Endothelial cell of umbilical vein (primary cell): ENCODE data around the gene PLEKHF1. TPM values are rescaled to one million over a fixed set of nuclear protein-coding genes. Genes with fewer than 3 reads are reported as not detected.

Experiments
- BruUV-seq: library from RNA; stranded (reverse); fragments of 400-500 nt; replicated peaks from 2 replicates; lab custom pipeline; 2021; lab: Mats Ljungman, UMichigan
- CTCF ChIA-PET: fragments of 300-600, 350-600 bp; sonication (Branson Sonifier 250); formaldehyde crosslinking; loops from one replicate; lab custom pipeline; 2021; ENCODE audit warnings: antibody characterized with exemption, inconsistent platforms; lab: Charles Lee
- POLR2A ChIA-PET: fragments of 300-600, 350-600 bp; sonication (Branson Sonifier 250); formaldehyde crosslinking; loops from one replicate; lab custom pipeline; 2021; ENCODE audit warnings: antibody characterized with exemption, inconsistent platforms; lab: Charles Lee
- DNase-seq: peaks from one replicate; pipeline ENCODE4 v3.0.0-alpha.2; 2011; ENCODE audit warnings: low read depth, low spot score
- FAIRE-seq: peaks from 2 replicates; lab custom pipeline; 2011; peaks lifted over from hg19 to GRCh38; lab: Jason Lieb, UNC
- H2AFZ ChIP-seq: 2 replicates; pipeline ENCODE4 v1.6.0; 2012; ENCODE audit warnings: low read depth, low read length, control low read depth, inconsistent platforms
- H3K27ac ChIP-seq: 2 replicates; pipeline ENCODE4 v1.5.1; 2011; ENCODE audit warnings: low read depth, mild to moderate bottlenecking, control low read depth, low read length, moderate library complexity; ENCODE audit not compliant: insufficient read depth
- H3K27me3 ChIP-seq, 2 experiments: 2 replicates each; pipeline versions ENCODE4 v1.6.0 to v1.6.1; 2011; ENCODE audit warnings: low read length in 2 of 2, mixed read lengths in 1 of 2; ENCODE audit not compliant: control insufficient read depth in 2 of 2, insufficient read depth in 2 of 2
- H3K36me3 ChIP-seq, 2 experiments: 2 replicates in 1 of 2; 3 replicates in 1 of 2; pipeline ENCODE4 v1.5.1; 2011; ENCODE audit warnings: low read length in 2 of 2, mild to moderate bottlenecking in 1 of 2, moderate library complexity in 1 of 2; ENCODE audit not compliant: control insufficient read depth in 2 of 2, insufficient read depth in 2 of 2; ENCODE audit errors: extremely low read depth in 1 of 2
- H3K4me1 ChIP-seq: 3 replicates; pipeline ENCODE4 v1.5.1; 2011; ENCODE audit warnings: mild to moderate bottlenecking, low read length; ENCODE audit not compliant: control insufficient read depth, insufficient read depth; ENCODE audit errors: extremely low read depth
- H3K4me2 ChIP-seq: 2 replicates; pipeline ENCODE4 v1.6.1; 2011; ENCODE audit warnings: low read length, control low read depth, mixed read lengths; ENCODE audit not compliant: insufficient read depth
- H3K4me3 ChIP-seq, 3 experiments: fragments of 200-600 bp in 1 of 3; sonication (generic), shearing (Covaris generic) in 1 of 3; replicated peaks in 1 of 3; 2 replicates each; pipeline ENCODE4 v1.5.1; 2011 to 2016; ENCODE audit warnings: control low read depth in 3 of 3, low read length in 3 of 3, mild to moderate bottlenecking in 2 of 3, inconsistent platforms in 1 of 3, low read depth in 1 of 3, moderate library complexity in 1 of 3; ENCODE audit not compliant: insufficient read depth in 1 of 3
- H3K79me2 ChIP-seq: 2 replicates; pipeline ENCODE4 v1.6.0; 2012; ENCODE audit warnings: low read length, inconsistent platforms; ENCODE audit not compliant: control insufficient read depth, insufficient read depth
- H3K9ac ChIP-seq: replicated peaks from 2 replicates; pipeline ENCODE3; 2011; ENCODE audit warnings: low read length, control low read depth; ENCODE audit not compliant: insufficient read depth; ENCODE audit errors: extremely low read depth
- H3K9me1 ChIP-seq: replicated peaks from 3 replicates; pipeline ENCODE4 v1.6.0; 2011; ENCODE audit warnings: mild to moderate bottlenecking, low read length; ENCODE audit not compliant: control insufficient read depth, insufficient read depth; ENCODE audit errors: extremely low read depth
- H3K9me3 ChIP-seq: replicated peaks from 2 replicates; pipeline ENCODE4 v1.5.1; 2012; ENCODE audit warnings: low read length, inconsistent platforms; ENCODE audit not compliant: control insufficient read depth, insufficient read depth
- H4K20me1 ChIP-seq: replicated peaks from 2 replicates; pipeline ENCODE3; 2011; ENCODE audit warnings: mild to moderate bottlenecking, low read length; ENCODE audit not compliant: control insufficient read depth, insufficient read depth; ENCODE audit errors: extremely low read depth
- CTCF ChIP-seq, 2 donors: IDR thresholded peaks; 1 replicate in 1 of 2; 2 replicates in 1 of 2; pipeline ENCODE4 v1.5.1; 2011; ENCODE audit warnings: low read length in 2 of 2, mild to moderate bottlenecking in 2 of 2, moderate library complexity in 2 of 2, control low read depth in 1 of 2, inconsistent platforms in 1 of 2, low read depth in 1 of 2; ENCODE audit not compliant: insufficient read depth in 1 of 2; ENCODE audit errors: extremely low read depth in 1 of 2
- EZH2 ChIP-seq: IDR thresholded peaks from 2 replicates; pipeline ENCODE4 v1.6.1; 2012; ENCODE audit warnings: borderline replicate concordance, low read depth, mild to moderate bottlenecking, moderate library complexity, low read length, inconsistent platforms; ENCODE audit not compliant: severe bottlenecking
- FOS ChIP-seq: IDR thresholded peaks from 2 replicates; pipeline ENCODE4 v1.6.1; 2011; ENCODE audit warnings: mild to moderate bottlenecking, low read length, moderate library complexity, borderline replicate concordance; ENCODE audit not compliant: insufficient read depth
- GATA2 ChIP-seq: IDR thresholded peaks from 2 replicates; pipeline ENCODE4 v1.7.0; 2011; ENCODE audit warnings: low read depth, mild to moderate bottlenecking, moderate library complexity, mixed read lengths, low read length; ENCODE audit not compliant: insufficient read length, insufficient read depth
- JUN ChIP-seq: IDR thresholded peaks from 2 replicates; pipeline ENCODE4 v1.6.1; 2011; ENCODE audit warnings: borderline replicate concordance, low read depth; ENCODE audit not compliant: insufficient read length, insufficient read depth
- MAX ChIP-seq: IDR thresholded peaks from 2 replicates; pipeline ENCODE4 v1.6.1; 2011; ENCODE audit not compliant: insufficient read depth, insufficient read length
- MYC ChIP-seq: IDR thresholded peaks from one replicate; pipeline ENCODE4 v1.6.1; 2011; ENCODE audit warnings: mild to moderate bottlenecking, low read depth, low read length
- POLR2A ChIP-seq: IDR thresholded peaks from 2 replicates; pipeline ENCODE4 v1.6.1; 2012; ENCODE audit warnings: low read depth, mild to moderate bottlenecking, control low read depth, low read length
- POLR2AphosphoS5 ChIP-seq: IDR thresholded peaks from 2 replicates; pipeline ENCODE4 v1.6.1; 2012; ENCODE audit warnings: low read depth, mild to moderate bottlenecking, control low read depth, low read length, moderate library complexity; ENCODE audit not compliant: insufficient read depth
- dilution Hi-C: fragments of 300-500 bp; cut with MboI; formaldehyde crosslinking; loops from one replicate; pipeline ENCODE4 v1.15.0; 2019; ENCODE audit warnings: low sequenced_read_pairs; ENCODE audit not compliant: extremely low pct_ligation_motif_present
- intact Hi-C: fragments of 100-400 bp; cut with micrococcal nuclease; formaldehyde crosslinking; loops from one replicate; pipeline ENCODE4 v1.10.0; 2022
- polyA plus RNA-seq, 4 experiments: library from polyadenylated mRNA; depleted of rRNA in 3 of 4; stranded (reverse) in 3 of 4; unstranded in 1 of 4; fragments of >200 nt; gene quantifications; 2 replicates each; pipeline versions ENCODE4 v1.2.1 to v1.2.3, GENCODE V29; 2011 to 2012; ENCODE audit warnings: missing spikeins in 1 of 4
- total RNA-seq: library from RNA; stranded (reverse); gene quantifications from 2 replicates; pipeline ENCODE4 v1.2.3, GENCODE V29; 2021

PLEKHF1 gene
- total and polyA plus RNA-seq, 2 donors (not counting 3 experiments of a cell fraction or from before 2014, with no cell fraction given) = 5.5 TPM

GRCh38 chr19:29629836-29630534 is 35.3 kb upstream of the PLEKHF1 start:
- Histone ChIP-seq H4K20me1 (no peaks in the 10 kb centered on the region), H3K4me1 (no peaks in the 10 kb centered on the region), H3K27me3 (no peaks in the 10 kb centered on the region), H3K9me3 (no peaks in the 10 kb centered on the region), H3K27ac (no peak overlapping the region), H3K79me2 (no peaks in the 10 kb centered on the region), H3K9ac (no peak overlapping the region), H3K4me3 (no peak overlapping the region), H2AFZ (no peak overlapping the region), H3K36me3 (no peaks in the 10 kb centered on the region), H3K4me2 (no peak overlapping the region), H3K9me1 (no peaks in the 10 kb centered on the region)
- intact Hi-C loops = no loop called here
- CTCF ChIA-PET = interaction anchor here (2.5 kb wide), 1 partner anchor 87 kb away, joined by 8 read pairs; no protein-coding TSS in a partner anchor
- DNase-seq = no peak
- POLR2A ChIA-PET = no interaction called here
- dilution Hi-C loops = no loop called here
- no peak for TF ChIP-seq JUN
- TF ChIP-seq MAX = no peak
- no peak for TF ChIP-seq EZH2
- TF ChIP-seq MYC = no peak
- TF ChIP-seq FOS = no peak
- TF ChIP-seq POLR2AphosphoS5 = no peak
- TF ChIP-seq POLR2A = no peak
- TF ChIP-seq GATA2 = no peak
- TF ChIP-seq CTCF (IDR thresholded peaks at IDR 0.05; ENCODE audit: extremely low read depth in 1 of 2, insufficient read depth in 1 of 2, low read depth in 1 of 2, low read length in 2 of 2) = no peak
- no TSS peak for BruUV-seq
- no peak for FAIRE-seq
